Measurements from ENCODE around the gene RUNX2. TPM values are rescaled to one million over a fixed set of nuclear protein-coding genes. Genes with fewer than 3 reads are reported as not detected.

The RUNX2 gene
- total RNA-seq, 1 experiment from 2014 or later: 3.8 TPM

- intact Hi-C loops (cut with micrococcal nuclease): loop anchor here (5.0 kb wide), 2 partner anchors 159 to 209 kb away; no protein-coding TSS in a partner anchor
- Histone ChIP-seq H3F3A (ENCODE audit: low read length, unreplicated experiment) (peaks cover 2% of the 10 kb centered on the region), H3K9me3 (ENCODE audit: low read length) (no peaks in the 10 kb centered on the region), H3K4me3 (ENCODE audit: low read length) (no peak overlapping the region), H3K9me2 (replicated peaks; ENCODE audit: low read length) (no peaks in the 10 kb centered on the region), H3K27me3 (ENCODE audit: low read length) (no peaks in the 10 kb centered on the region), H3K79me2 (ENCODE audit: low read length) (peaks cover 22% of the 10 kb centered on the region), H3K4me2 (ENCODE audit: low read length) (no peak overlapping the region), H3K9ac (ENCODE audit: low read length) (no peak overlapping the region), H2AFZ (ENCODE audit: low read length) (no peak overlapping the region), H3K27ac (ENCODE audit: low read length) (no peak overlapping the region), H4K20me1 (ENCODE audit: low read length) (no peaks in the 10 kb centered on the region), H3K36me3 (ENCODE audit: low read depth, low read length) (peaks cover 19% of the 10 kb centered on the region; the same call in 1 of the 2 replicates), H3K4me1 (ENCODE audit: insufficient read depth, low read length) (peaks cover 58% of the 10 kb centered on the region)
- ATAC-seq: no peak
- no peak for TF ChIP-seq CTCF (conservative IDR thresholded peaks at IDR 0.05; ENCODE audit: low read depth, low read length)
- TF ChIP-seq EZH2phosphoT487 (IDR thresholded peaks at IDR 0.05; ENCODE audit: borderline replicate concordance, low read length): no peak
- TF ChIP-seq EZH2 (IDR thresholded peaks at IDR 0.05; ENCODE audit: low read length, unreplicated experiment): no peak
- ChIA-PET POLR2A (ENCODE audit: unreplicated experiment) (no interaction called here), CTCF (no interaction called here)
- DNase-seq: no peak
- no TSS peak for BruUV-seq (replicated peaks)
Measured at GRCh38 chr6:45448417-45449389, 120.6 kb downstream of the RUNX2 start.

- POLR2A ChIA-PET (ENCODE audit: unreplicated experiment): no interaction called here
Measured at GRCh38 chr6:45450132-45450531, 122.0 kb downstream of the RUNX2 start.

GRCh38 chr6:45450831-45451230 lies 122.7 kb downstream of the RUNX2 start:
- ChIA-PET CTCF (no interaction called here), POLR2A (ENCODE audit: unreplicated experiment) (no interaction called here)
- DNase-seq (no peak), ATAC-seq (no peak)
- H3K36me3 ChIP-seq (ENCODE audit: low read depth, low read length): peaks cover 19% of the 10 kb centered on the region; the same call in 1 of the 2 replicates
- H3K4me1 ChIP-seq (ENCODE audit: insufficient read depth, low read length): peaks cover 51% of the 10 kb centered on the region
- TF ChIP-seq EZH2 (IDR thresholded peaks at IDR 0.05; ENCODE audit: low read length, unreplicated experiment): no peak
- no peak for TF ChIP-seq CTCF (conservative IDR thresholded peaks at IDR 0.05; ENCODE audit: low read depth, low read length)
- TF ChIP-seq EZH2phosphoT487 (IDR thresholded peaks at IDR 0.05; ENCODE audit: borderline replicate concordance, low read length): no peak
- H3K9ac ChIP-seq (ENCODE audit: low read length): no peak overlapping the region
- H3K79me2 ChIP-seq (ENCODE audit: low read length): peaks cover 33% of the 10 kb centered on the region
- intact Hi-C loops (cut with micrococcal nuclease): no loop called here
- no peak overlapping the region for H3K27ac ChIP-seq (ENCODE audit: low read length)
- no peaks in the 10 kb centered on the region for H3K9me2 ChIP-seq (replicated peaks; ENCODE audit: low read length)
- no peaks in the 10 kb centered on the region for H3K9me3 ChIP-seq (ENCODE audit: low read length)
- no peaks in the 10 kb centered on the region for H4K20me1 ChIP-seq (ENCODE audit: low read length)
- H3F3A ChIP-seq (ENCODE audit: low read length, unreplicated experiment): peaks cover 7% of the 10 kb centered on the region
- no TSS peak for BruUV-seq (replicated peaks)
- no peak overlapping the region for H3K4me3 ChIP-seq (ENCODE audit: low read length)
- no peaks in the 10 kb centered on the region for H3K27me3 ChIP-seq (ENCODE audit: low read length)
- no peak overlapping the region for H2AFZ ChIP-seq (ENCODE audit: low read length)
- H3K4me2 ChIP-seq (ENCODE audit: low read length): no peak overlapping the region

More at GRCh38 chr6:45450132-45450531, 122.0 kb downstream of the RUNX2 start:
- no peak overlapping the region for H3K4me3 ChIP-seq (ENCODE audit: low read length)
- peaks cover 7% of the 10 kb centered on the region for H3F3A ChIP-seq (ENCODE audit: low read length, unreplicated experiment)
- no peaks in the 10 kb centered on the region for H3K9me2 ChIP-seq (replicated peaks; ENCODE audit: low read length)
- H3K9ac ChIP-seq (ENCODE audit: low read length): no peak overlapping the region
- H3K36me3 ChIP-seq (ENCODE audit: low read depth, low read length): peaks cover 15% of the 10 kb centered on the region; the same call in 1 of the 2 replicates
- CTCF ChIA-PET: no interaction called here
- no peak overlapping the region for H3K27ac ChIP-seq (ENCODE audit: low read length)
- peaks cover 56% of the 10 kb centered on the region for H3K4me1 ChIP-seq (ENCODE audit: insufficient read depth, low read length)
- DNase-seq (no peak), ATAC-seq (no peak)
- H2AFZ ChIP-seq (ENCODE audit: low read length): no peak overlapping the region
- H3K9me3 ChIP-seq (ENCODE audit: low read length): no peaks in the 10 kb centered on the region
- H3K27me3 ChIP-seq (ENCODE audit: low read length): no peaks in the 10 kb centered on the region
- TF ChIP-seq EZH2phosphoT487 (IDR thresholded peaks at IDR 0.05; ENCODE audit: borderline replicate concordance, low read length): no peak
- peaks cover 26% of the 10 kb centered on the region for H3K79me2 ChIP-seq (ENCODE audit: low read length)
- H3K4me2 ChIP-seq (ENCODE audit: low read length): no peak overlapping the region
- no TSS peak for BruUV-seq (replicated peaks)
- intact Hi-C loops (cut with micrococcal nuclease): no loop called here
- H4K20me1 ChIP-seq (ENCODE audit: low read length): no peaks in the 10 kb centered on the region

Data from PC-3 (cell line).